HepG2 (cell line): ENCODE results near the gene FRS2. TPM values are rescaled to one million over a fixed set of nuclear protein-coding genes. Genes with fewer than 3 reads are reported as not detected.

Experiments used
- ATAC-seq: fragments of 200-7000 bp; cut with Tn5 transposase; 3 replicates; pipeline ENCODE4 v1.9.1; 2020; ENCODE audit warnings: mild to moderate bottlenecking, moderate library complexity
- BruUV-seq: library from RNA; stranded (reverse); fragments of 400-500 nt; replicated peaks from 2 replicates; lab custom pipeline; 2021; lab: Mats Ljungman, UMichigan
- CTCF ChIA-PET: fragments of 300-600 bp; formaldehyde crosslinking; extraction: SDS; loops from one replicate; lab custom pipeline; 2021; ENCODE audit warnings: low total read pairs, inconsistent platforms, low intra/inter-chr PET ratio; lab: Yijun Ruan, JAX
- POLR2A ChIA-PET: fragments of 350-600 bp; sonication (Branson Sonifier 250); formaldehyde crosslinking; loops from one replicate; lab custom pipeline; 2020; ENCODE audit warnings: antibody characterized with exemption, inconsistent platforms; lab: Yijun Ruan, JAX
- DNase-seq: peaks from one replicate; pipeline ENCODE4 v3.0.0-alpha.2; 2015; ENCODE audit warnings: low spot score
- FAIRE-seq: peaks from 3 replicates; lab custom pipeline; 2011; peaks lifted over from hg19 to GRCh38; lab: Jason Lieb, UNC
- H2AFZ ChIP-seq: one replicate; pipeline ENCODE4 v1.6.1; 2011; ENCODE audit warnings: low read length, inconsistent platforms
- H3K27ac ChIP-seq: fragments of 300-600 bp; 3 replicates; pipeline ENCODE4 v1.8.0; 2011; ENCODE audit warnings: mixed run types, mild to moderate bottlenecking, mixed read lengths, low read length, inconsistent platforms; ENCODE audit not compliant: insufficient read depth; ENCODE audit errors: extremely low read length
- H3K27me3 ChIP-seq, 2 experiments: fragments of 200-600 bp in 1 of 2; 2 replicates in 1 of 2; 3 replicates in 1 of 2; pipeline versions ENCODE4 v1.6.0 to v1.8.0; 2011; ENCODE audit warnings: low read length in 2 of 2, mild to moderate bottlenecking in 2 of 2, moderate library complexity in 2 of 2, inconsistent platforms in 1 of 2; ENCODE audit not compliant: insufficient read depth in 2 of 2, control insufficient read depth in 1 of 2
- H3K36me3 ChIP-seq, 2 experiments: fragments of 200-600 bp in 1 of 2; replicated peaks in 1 of 2; 2 replicates in 1 of 2; 3 replicates in 1 of 2; pipeline versions ENCODE4 v1.5.1 to v1.8.0; 2011; ENCODE audit warnings: low read length in 2 of 2, inconsistent platforms in 1 of 2; ENCODE audit not compliant: insufficient read depth in 2 of 2, control insufficient read depth in 1 of 2
- H3K4me1 ChIP-seq: 2 replicates; pipeline ENCODE4 v1.5.1; 2012; ENCODE audit warnings: low read length, inconsistent platforms; ENCODE audit not compliant: insufficient read depth
- H3K4me2 ChIP-seq: 2 replicates; pipeline ENCODE4 v1.6.0; 2011; ENCODE audit warnings: low read depth, low read length, inconsistent platforms
- H3K4me3 ChIP-seq, 3 experiments: fragments of 200-600 bp in 1 of 3; sonication (generic), shearing (Covaris generic) in 1 of 3; replicated peaks in 1 of 3; 2 replicates each; pipeline ENCODE4 v1.5.1; 2011 to 2016; ENCODE audit warnings: low read length in 3 of 3, inconsistent platforms in 2 of 3, low read depth in 2 of 3, mild to moderate bottlenecking in 2 of 3, control low read depth in 1 of 3, mixed read lengths in 1 of 3; ENCODE audit not compliant: insufficient read depth in 1 of 3
- H3K79me2 ChIP-seq: one replicate; pipeline ENCODE4 v1.6.1; 2011; ENCODE audit warnings: low read length, inconsistent platforms; ENCODE audit not compliant: insufficient read depth
- H3K9ac ChIP-seq: 2 replicates; pipeline ENCODE4 v1.6.0; 2011; ENCODE audit warnings: mild to moderate bottlenecking, low read depth, low read length, inconsistent platforms; ENCODE audit not compliant: insufficient read depth
- H3K9me3 ChIP-seq: 2 replicates; pipeline ENCODE4 v1.5.1; 2012; ENCODE audit warnings: mild to moderate bottlenecking, low read length
- H4K20me1 ChIP-seq: 2 replicates; pipeline ENCODE4 v1.6.0; 2011; ENCODE audit warnings: inconsistent platforms, mild to moderate bottlenecking, low read length, moderate library complexity; ENCODE audit not compliant: insufficient read depth
- GLI4 ChIP-seq: sonication (generic); formaldehyde crosslinking; IDR thresholded peaks from 2 replicates; pipeline ENCODE4 v1.5.1; 2020; ENCODE audit warnings: missing genetic modification reagents, mild to moderate bottlenecking, moderate library complexity, borderline replicate concordance
- HMG20B ChIP-seq: conservative IDR thresholded peaks from 2 replicates; pipeline ENCODE4 v1.6.1; 2016; ENCODE audit warnings: missing genetic modification reagents, missing compliant biosample characterization
- MAZ ChIP-seq, 2 experiments: sonication (generic) in 1 of 2; formaldehyde crosslinking in 1 of 2; IDR thresholded peaks; 2 replicates each; pipeline versions ENCODE4 v1.5.0 to v1.6.1; 2012 to 2020; ENCODE audit warnings: low read depth in 2 of 2, mild to moderate bottlenecking in 2 of 2, borderline replicate concordance in 1 of 2, improper control_type of control experiment in 1 of 2, low read length in 1 of 2, missing genetic modification reagents in 1 of 2, moderate library complexity in 1 of 2
- NFATC3 ChIP-seq: sonication (generic); formaldehyde crosslinking; IDR thresholded peaks from 2 replicates; pipeline ENCODE4 v1.5.1; 2020; ENCODE audit warnings: mild to moderate bottlenecking, missing genetic modification reagents
- RARA ChIP-seq: IDR thresholded peaks from 2 replicates; pipeline ENCODE4 v1.6.1; 2016; ENCODE audit warnings: missing genetic modification reagents, missing compliant biosample characterization
- ZHX1 ChIP-seq: sonication (generic); formaldehyde crosslinking; IDR thresholded peaks from 2 replicates; pipeline ENCODE4 v1.8.1; 2022; ENCODE audit warnings: low read depth, mild to moderate bottlenecking, missing genetic modification reagents
- WGBS: methylation state at CpG from one replicate; pipeline ENCODE4 v1.1.6; 2017; ENCODE audit warnings: low lambda C conversion rate; 5-methylcytosine and 5-hydroxymethylcytosine counted together
- in situ Hi-C: cut with HindIII; loops from 2 replicates; pipeline ENCODE4 v1.10.0; 2017; ENCODE audit warnings: low pct_unique_long_range_greater_than_20kb; ENCODE audit not compliant: extremely low pct_ligation_motif_present
- intact Hi-C: fragments of 100-400 bp; cut with micrococcal nuclease; formaldehyde crosslinking; loops from one replicate; pipeline ENCODE4 v1.10.0; 2022; ENCODE audit not compliant: unreplicated experiment
- polyA plus RNA-seq, 8 experiments: library from polyadenylated mRNA; depleted of rRNA in 3 of 8; stranded (reverse) in 7 of 8; unstranded in 1 of 8; fragments of >200 nt; fragmentation: Illumina TruSeq in 4 of 8; extraction: Trizol in 4 of 8; gene quantifications; 2 replicates each; pipeline versions ENCODE4 v1.2.1 to v1.2.3, GENCODE V29; 2011 to 2016; ENCODE audit warnings: low read depth in 4 of 8, missing spikeins in 1 of 8, mixed read lengths in 1 of 8; ENCODE audit not compliant: insufficient read depth in 1 of 8
- total RNA-seq, 5 experiments: library from RNA; depleted of rRNA; stranded (reverse); fragments of >200 nt; fragmentation: Illumina TruSeq; extraction: Trizol; gene quantifications; 2 replicates each; pipeline ENCODE4 v1.2.3, GENCODE V29; 2016; ENCODE audit warnings: low read depth in 1 of 5

The FRS2 gene
- total and polyA plus RNA-seq, 2 of the 13 experiments (the other 11 are each of a cell fraction or from before 2014, with no cell fraction given), result 8.3 to 16.8 TPM

- TF ChIP-seq MAZ (IDR thresholded peaks at IDR 0.05; ENCODE audit: borderline replicate concordance, low read depth, low read length), result no peak
- no peak for TF ChIP-seq MAZ (CRISPR knock-in tag; IDR thresholded peaks at IDR 0.05; ENCODE audit: low read depth)
- no peak for TF ChIP-seq HMG20B (CRISPR knock-in tag)
Observed at GRCh38 chr12:69555461-69555860, 85.3 kb downstream of the FRS2 start (continued).

GRCh38 chr12:69556383-69556782 lies 86.2 kb downstream of the FRS2 start:
- no TSS peak for BruUV-seq
- no peak for TF ChIP-seq NFATC3
- no peak for TF ChIP-seq ZHX1
- TF ChIP-seq RARA (CRISPR knock-in tag), result peak; percentile 59; the same call in 1 of the 2 replicates
- no peak for TF ChIP-seq GLI4 (CRISPR knock-in tag)
- Histone ChIP-seq H4K20me1 (no peaks in the 10 kb centered on the region), H3K36me3 (no peaks in the 10 kb centered on the region; a peak in 1 of 5 replicates), H3K4me3 (no peak overlapping the region), H2AFZ (no peak overlapping the region), H3K4me2 (no peak overlapping the region), H3K9ac (no peak overlapping the region), H3K79me2 (peaks cover 20% of the 10 kb centered on the region), H3K27me3 (no peaks in the 10 kb centered on the region), H3K4me1 (peaks cover 46% of the 10 kb centered on the region), H3K9me3 (no peaks in the 10 kb centered on the region), H3K27ac (no peak overlapping the region)
- in situ Hi-C loops, result no loop called here
- FAIRE-seq, result no peak
- ChIA-PET POLR2A (no interaction called here), CTCF (no interaction called here)
- WGBS, result 59% methylated on average over 9 of the region's 9 CpGs
- intact Hi-C loops, result no loop called here
- no peak; the same call in 2 of the 3 replicates for ATAC-seq
- peak; percentile 10 for DNase-seq
